Parathyroid adenoma (tissue), 2 donors: ENCODE results near the gene IFITM1.
"Not testable (repeated sequence)": the region's sequence is repeated elsewhere in the genome, so short reads cannot be mapped to it uniquely, and the experiment has no call there.

Experiments
- H2AFZ ChIP-seq: fragments of 300-600 bp; sonication (generic); one replicate; pipeline ENCODE4 v1.7.0; 2017; ENCODE audit warnings: antibody characterized with exemption, mild to moderate bottlenecking
- H3K27ac ChIP-seq: fragments of 300-600 bp; sonication (generic); one replicate; pipeline ENCODE4 v1.7.0; 2017
- H3K27me3 ChIP-seq: fragments of 300-600 bp; sonication (generic); one replicate; pipeline ENCODE4 v1.7.0; 2017; ENCODE audit warnings: low read length; ENCODE audit not compliant: control insufficient read depth, insufficient read depth
- H3K36me3 ChIP-seq: fragments of 300-600 bp; sonication (generic); one replicate; pipeline ENCODE4 v1.7.0; 2017; ENCODE audit warnings: low read length; ENCODE audit not compliant: control insufficient read depth, insufficient read depth
- H3K4me1 ChIP-seq: fragments of 300-600 bp; sonication (generic); one replicate; pipeline ENCODE4 v1.7.0; 2017; ENCODE audit warnings: control low read depth
- H3K4me2 ChIP-seq: fragments of 300-600 bp; sonication (generic); one replicate; pipeline ENCODE4 v1.7.0; 2017; ENCODE audit warnings: low read length
- H3K4me3 ChIP-seq: fragments of 300-600 bp; sonication (generic); one replicate; pipeline ENCODE4 v1.7.0; 2017; ENCODE audit warnings: low read depth, low read length
- H3K79me2 ChIP-seq: fragments of 300-600 bp; sonication (generic); one replicate; pipeline ENCODE4 v1.7.0; 2017; ENCODE audit warnings: control low read depth
- H3K9ac ChIP-seq: fragments of 300-600 bp; sonication (generic); one replicate; pipeline ENCODE4 v1.7.0; 2017; ENCODE audit warnings: mild to moderate bottlenecking
- H3K9me3 ChIP-seq: fragments of 300-600 bp; sonication (generic); one replicate; pipeline ENCODE4 v1.7.0; 2017; ENCODE audit warnings: low read length; ENCODE audit not compliant: control insufficient read depth
- CTCF ChIP-seq: fragments of 300-600 bp; sonication (generic); IDR thresholded peaks from one replicate; pipeline ENCODE4 v1.7.0; 2017; ENCODE audit warnings: antibody characterized with exemption, mild to moderate bottlenecking
- donor health status: primary hyperparathyroidism.

IFITM1 gene

GRCh38 chr11:362642-363442, 49.0 kb downstream of the IFITM1 start:
- no peak for TF ChIP-seq CTCF
- Histone ChIP-seq H3K27ac (no peak overlapping the region), H3K27me3 (no peaks in the 10 kb centered on the region), H3K36me3 (no peaks in the 10 kb centered on the region), H3K9ac (no peak overlapping the region), H3K9me3 (no peaks in the 10 kb centered on the region), H3K4me1 (no peaks in the 10 kb centered on the region), H3K4me3 (no peak overlapping the region), H2AFZ (no peak overlapping the region), H3K79me2 (no peaks in the 10 kb centered on the region), H3K4me2 (no peak overlapping the region)

DNA sequence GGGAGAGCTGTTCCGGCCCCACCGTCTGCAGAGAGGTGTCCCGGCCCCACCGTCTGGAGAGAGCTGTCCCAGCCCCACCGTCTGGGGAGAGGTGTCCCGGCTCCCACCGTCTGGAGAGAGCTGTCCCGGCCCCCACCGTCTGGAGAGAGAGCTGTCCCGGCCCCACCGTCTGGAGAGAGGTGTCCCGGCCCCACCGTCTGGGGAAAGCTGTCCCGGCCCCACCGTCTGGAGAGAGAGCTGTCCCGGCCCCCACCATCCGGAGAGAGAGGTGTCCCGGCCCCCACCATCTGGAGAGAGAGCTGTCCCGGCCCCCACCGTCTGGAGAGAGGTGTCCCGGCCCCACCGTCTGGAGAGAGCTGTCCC, 49.6 kb downstream of the IFITM1 start:
- not testable (repeated sequence) for H3K9ac ChIP-seq, H3K4me1 ChIP-seq, H3K4me2 ChIP-seq, H3K79me2 ChIP-seq, H3K36me3 ChIP-seq, H3K9me3 ChIP-seq, H3K4me3 ChIP-seq, H3K27ac ChIP-seq, H2AFZ ChIP-seq, H3K27me3 ChIP-seq

- Histone ChIP-seq H2AFZ (no peak overlapping the region), H3K79me2 (no peaks in the 10 kb centered on the region), H3K4me3 (no peak overlapping the region), H3K9me3 (no peaks in the 10 kb centered on the region), H3K9ac (no peak overlapping the region), H3K27me3 (no peaks in the 10 kb centered on the region), H3K27ac (no peak overlapping the region), H3K4me1 (no peaks in the 10 kb centered on the region), H3K36me3 (no peaks in the 10 kb centered on the region), H3K4me2 (no peak overlapping the region)
- TF ChIP-seq CTCF = peak; percentile 37
Measured at GRCh38 chr11:363948-364761, 50.3 kb downstream of the IFITM1 start.
